ENCODE results near the gene C2orf49.
A peak's percentile ranks its signal among the peaks of the same experiment; 100 is the strongest.
"Not testable (repeated sequence)": the region's sequence is repeated elsewhere in the genome, so short reads cannot be mapped to it uniquely, and the experiment has no call there.

Gene C2orf49

DNA sequence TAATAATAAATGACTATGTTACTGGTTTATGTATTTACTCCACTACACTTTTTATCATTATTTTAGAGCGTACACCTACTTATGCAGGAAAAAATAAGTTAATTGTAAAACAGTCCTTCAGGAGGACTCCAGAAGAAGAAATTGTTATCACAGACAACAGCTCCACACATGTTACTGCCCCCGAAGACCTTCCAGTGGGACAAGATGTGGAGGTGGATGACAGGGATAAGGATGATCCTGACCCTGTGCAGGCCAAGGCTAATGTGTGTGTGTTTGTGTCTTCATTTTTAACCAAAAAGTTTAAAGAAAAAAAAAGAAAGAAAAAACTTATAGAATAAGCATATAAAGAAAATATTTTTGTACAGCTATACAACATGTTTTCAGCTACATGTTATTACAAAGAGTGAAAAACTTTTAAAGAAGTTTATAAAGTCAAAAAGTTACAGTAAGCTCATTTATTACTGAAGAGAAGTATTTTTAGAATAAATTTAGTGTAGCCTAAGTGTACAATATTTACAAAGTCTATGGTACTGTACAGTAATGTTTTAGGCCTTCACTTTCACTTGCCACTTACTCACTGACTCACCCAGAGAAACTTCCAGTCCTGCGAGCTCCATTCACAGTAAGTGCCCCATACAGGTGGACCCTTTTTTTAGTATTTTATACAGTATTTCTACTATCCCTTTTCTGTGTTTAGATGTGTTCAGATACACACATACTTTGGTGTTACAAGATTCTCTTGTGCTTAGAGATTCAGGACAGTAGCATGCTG, 15.3 kb upstream of the C2orf49 start:
- DNase-seq, result no peak

- no peak for DNase-seq
These were observed 14.2 kb upstream of the C2orf49 start for GRCh38 chr2:105323111-105323510.

- no peak for DNase-seq
These were observed 13.2 kb upstream of the C2orf49 start for GRCh38 chr2:105324101-105324500.

DNA sequence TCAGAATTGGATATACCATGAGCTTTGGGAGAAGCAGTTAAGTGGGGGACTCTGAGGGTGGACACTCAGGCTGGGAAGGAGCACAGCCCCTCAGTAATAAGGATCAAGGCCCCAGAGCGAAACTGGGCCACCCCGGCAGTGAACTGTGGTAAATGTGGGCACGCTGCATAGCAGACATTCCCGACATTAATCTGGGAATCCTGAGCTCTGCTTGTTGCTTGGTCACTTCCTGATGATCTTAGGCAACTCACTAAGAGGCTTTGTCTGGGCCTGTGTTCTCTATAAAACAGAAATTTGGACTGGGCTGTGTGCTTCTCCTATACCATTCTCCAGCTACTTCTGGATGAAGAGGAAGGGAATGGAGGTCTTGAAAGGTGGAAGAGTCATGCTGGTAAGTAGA, 12.6 kb upstream of the C2orf49 start:
- DNase-seq, result no peak

GRCh38 chr2:105325389-105325963, 11.9 kb upstream of the C2orf49 start:
- DNase-seq, result no peak

GRCh38 chr2:105327271-105327670, 10.1 kb upstream of the C2orf49 start:
- not testable (repeated sequence) for DNase-seq

DNA sequence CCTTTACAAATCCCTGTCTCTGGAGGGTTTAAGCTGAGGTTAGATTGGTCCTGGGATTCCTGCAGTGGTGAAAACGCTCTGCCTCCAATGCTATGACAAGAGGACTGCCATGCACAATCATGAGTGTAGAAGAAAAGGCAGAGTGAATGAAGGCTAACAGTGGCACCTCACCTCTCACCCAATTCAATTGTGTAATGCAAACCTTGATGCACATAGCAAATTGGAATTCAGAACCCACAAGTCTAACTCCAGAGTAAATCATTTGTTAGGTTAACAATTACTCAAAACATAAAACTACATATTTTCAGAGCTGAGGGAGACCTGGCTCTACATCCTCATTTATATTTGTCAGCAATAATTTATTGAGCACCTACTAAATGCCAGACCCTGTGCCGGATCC, 9.7 kb upstream of the C2orf49 start:
- DNase-seq, result no peak

DNA sequence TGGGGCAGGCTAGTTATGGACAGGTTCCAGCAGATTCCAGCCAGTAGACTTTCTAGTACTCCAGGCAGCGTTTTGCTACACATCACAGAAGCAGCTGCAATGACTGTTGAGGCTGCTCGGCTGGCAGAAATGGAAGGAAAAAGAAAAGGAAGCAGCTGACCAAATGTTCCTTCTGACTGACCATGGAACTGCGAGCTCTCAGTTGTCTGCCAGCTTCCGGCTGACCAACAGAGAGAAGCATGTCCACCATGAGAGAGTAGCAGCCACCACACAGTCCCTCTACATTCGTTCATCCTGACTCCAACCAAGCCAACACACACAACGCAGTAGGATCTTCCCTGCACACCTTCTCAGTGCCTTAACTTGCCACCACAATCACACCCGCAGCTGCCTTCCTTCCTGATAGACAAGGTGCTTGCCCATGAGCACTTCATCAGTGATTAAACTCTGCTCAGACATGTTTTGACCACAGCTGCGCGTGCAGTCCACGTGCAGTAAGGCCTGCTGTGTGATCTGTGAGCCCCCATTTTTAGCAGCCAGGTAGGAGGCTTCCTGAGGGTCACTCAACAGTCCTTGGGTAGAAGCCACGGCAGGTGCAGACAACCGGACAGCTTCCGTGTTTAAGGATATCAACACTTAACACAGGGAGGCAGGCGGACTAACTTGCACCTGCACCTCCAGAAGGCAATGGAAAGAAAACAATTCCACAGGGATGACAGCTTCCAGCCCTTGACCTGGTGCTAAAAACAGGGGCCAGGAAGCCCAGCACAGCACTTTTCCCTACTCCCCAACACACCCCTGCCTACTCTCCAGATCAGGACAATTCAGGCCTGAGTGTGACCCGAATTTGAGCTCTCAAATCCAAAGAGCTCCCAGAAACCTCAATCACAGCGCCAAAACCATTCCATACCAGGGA, 8.8 kb upstream of the C2orf49 start:
- DNase-seq, result peak in 2 of 5 experiments; percentile 38 to 55

DNA sequence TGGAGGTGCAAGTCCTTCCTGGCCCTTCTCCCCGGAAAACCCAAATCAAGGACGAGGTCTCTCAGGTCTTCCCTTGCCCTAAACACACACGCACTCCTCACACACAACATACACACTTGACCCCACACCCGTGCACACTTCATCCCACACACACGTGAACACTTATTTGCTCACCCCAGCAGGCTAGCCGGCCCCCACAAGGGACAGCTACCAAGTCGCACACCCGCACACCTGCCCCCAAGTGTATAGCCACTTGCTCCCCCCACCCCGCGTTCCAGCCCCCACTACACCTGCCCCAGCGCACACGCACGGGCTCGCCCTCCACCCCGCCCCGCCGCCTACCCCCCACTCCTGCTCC, 8.2 kb upstream of the C2orf49 start:
- no peak for DNase-seq

DNA sequence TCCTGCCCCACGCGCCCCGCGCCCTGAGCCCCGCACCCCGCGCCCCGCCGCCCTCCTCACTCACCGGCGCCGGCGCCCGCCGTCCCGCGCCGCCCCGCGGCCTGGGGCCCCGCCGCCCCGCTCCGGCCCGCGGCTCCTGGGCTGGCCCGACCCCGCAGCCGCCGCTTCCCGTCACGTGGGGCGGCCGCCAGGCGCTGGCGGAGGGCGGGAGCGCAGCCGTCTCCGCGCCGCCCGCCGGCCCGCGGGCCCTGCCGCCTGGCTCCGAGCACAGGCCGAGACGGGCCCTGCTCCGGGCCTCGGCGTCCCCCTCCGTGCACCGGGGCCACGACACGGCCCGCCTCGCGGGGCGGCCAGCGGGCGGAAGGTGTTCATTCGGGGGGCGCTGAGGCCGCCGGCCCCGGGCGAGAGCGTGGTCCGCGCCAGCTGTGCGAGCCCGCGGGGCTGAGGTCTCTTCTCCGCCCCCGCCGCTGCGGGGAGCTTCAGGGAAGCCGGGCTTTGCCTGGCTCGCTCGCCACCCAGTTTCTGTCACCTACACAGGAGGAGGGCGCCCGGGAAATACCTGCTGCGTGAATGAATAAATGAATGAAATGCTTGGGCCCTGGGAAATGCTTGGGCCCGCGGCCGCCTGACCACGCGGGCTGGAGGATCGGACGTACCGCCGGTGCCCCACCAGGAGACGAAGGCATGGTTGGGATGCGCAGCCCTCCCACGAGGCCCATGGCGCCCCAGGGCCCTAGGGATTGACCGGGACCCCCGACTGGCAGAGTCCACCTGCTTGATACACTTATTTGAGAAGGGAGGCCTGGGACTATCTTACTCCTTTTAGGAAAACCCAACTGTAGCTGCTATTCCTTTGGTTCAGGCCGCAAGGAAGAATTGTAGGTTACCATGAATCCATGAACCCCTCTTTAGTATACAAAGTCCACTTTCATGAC, 7.5 kb upstream of the C2orf49 start, which contains the start of gene TGFBRAP1:
Gene TGFBRAP1 (minus strand): TSS at position 175 of the 935 bp plus-strand sequence. CDS start 21,434 bp downstream, outside the sequence.
- DNase-seq, result peak; percentile 30 to 83 (median 45)

- no peak for DNase-seq
These were observed 6.5 kb upstream of the C2orf49 start for GRCh38 chr2:105330681-105331375.

DNA sequence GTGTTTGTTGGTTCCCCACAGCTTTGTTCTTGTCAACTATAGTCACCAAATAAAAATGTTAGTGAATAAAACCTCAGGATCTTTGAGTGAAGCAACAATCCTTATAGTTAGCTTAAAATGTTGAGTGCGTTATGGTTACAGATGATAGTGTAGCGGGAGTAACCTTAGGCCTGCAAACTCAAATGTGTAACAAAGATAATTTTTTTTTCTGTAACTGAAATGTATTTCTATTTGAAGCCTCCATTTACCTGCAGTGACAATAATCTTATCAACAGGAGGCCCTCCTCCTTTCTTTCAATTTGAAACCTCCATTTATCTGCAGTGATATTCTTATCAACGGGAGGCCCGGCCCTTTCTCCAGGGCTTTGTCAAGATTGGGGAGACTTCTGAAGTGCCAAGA, 3.1 kb upstream of the C2orf49 start:
- no peak for DNase-seq

- no peak for DNase-seq
These were observed 1.9 kb upstream of the C2orf49 start for GRCh38 chr2:105335469-105335868.

- no peak for DNase-seq
These were observed 586 bp upstream of the C2orf49 start for GRCh38 chr2:105336786-105337121.

DNA sequence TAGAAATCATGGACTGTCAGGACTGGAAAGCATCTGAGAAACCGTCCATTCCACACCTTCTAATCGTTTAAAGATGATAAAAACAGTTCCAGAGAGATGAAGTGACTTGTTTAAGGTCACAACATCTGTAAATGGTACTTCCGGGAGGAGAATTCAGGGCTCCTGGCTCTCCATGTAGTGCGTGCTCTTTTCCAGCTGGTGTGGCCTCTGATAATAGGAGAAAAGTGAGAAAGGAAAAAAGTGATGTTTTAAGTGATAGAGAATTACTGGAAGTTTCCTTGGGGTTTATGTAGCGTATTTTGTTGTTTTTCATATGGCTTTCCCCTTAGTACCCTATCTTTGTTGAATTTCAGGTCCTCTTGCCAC, 663 bp downstream of the C2orf49 start:
- DNase-seq, result peak in 1 of 5 experiments; percentile 2

DNA sequence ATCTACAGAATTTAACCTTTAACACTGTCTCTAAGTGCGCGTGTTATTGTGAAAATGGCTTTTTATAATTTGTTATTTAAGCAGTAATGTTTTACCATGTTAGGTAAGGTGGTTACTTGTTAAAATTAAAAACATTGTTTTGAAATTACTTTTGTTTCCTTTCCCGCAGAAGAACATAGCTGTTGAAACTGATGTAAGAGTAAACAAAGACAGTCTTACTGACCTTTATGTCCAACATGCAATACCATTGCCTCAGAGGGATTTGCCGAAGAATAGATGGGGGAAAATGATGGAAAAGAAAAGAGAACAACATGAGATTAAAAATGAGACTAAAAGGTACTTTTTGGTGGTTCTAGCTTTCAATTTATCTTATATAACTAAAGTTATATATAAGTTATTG, 2.1 kb downstream of the C2orf49 start:
- DNase-seq, result no peak

DNA sequence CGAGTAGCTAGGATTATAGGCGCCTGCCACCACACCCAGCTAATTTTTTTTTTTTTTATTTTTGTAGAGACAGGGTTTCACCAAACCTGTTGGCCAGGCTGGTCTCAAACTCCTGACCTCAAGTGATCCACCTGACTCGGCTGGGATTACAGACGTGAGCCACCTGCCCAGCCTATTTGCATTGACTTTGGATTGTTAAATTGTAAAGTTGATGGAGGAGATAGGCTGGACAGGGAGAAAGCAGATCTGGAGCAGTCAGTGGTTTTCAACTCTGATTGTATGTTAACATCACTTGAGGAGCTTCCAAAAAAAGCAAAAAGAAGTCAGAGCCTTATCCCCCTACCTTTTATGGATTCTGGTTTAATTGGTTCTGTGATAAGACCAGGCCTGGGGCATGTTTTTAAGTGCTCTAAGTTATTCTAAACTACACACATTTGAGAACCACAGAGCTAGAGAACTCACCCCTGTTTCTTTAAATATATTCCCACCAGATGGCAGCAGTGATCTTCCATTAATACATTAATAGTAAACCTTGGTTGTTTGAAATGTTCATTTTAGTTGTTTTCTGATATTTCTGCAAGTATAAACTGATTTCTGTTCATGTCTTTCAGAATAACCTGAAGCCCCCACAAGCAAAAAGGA, 7.5 kb downstream of the C2orf49 start:
- peak in 1 of 5 experiments; percentile 26 for DNase-seq

DNA sequence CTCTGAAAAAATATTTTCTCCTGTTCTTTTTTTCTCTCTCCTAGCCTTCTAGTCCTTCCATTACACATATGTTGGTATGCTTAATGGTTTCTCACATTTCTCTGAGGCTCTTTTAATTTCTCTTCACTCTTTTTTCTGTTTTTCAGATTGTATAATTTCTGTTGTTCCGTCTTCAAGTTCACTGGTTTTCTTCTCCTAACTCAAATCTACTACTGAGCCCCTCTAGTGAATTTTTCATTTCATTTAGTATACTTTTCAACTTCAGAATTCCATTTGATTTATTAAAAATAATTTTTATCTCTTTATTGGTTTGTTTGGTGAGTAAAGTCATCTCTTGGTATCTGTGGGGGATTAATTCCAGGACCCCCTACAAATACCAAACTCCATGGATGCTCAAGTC, 19.8 kb downstream of the C2orf49 start:
- DNase-seq, result no peak

- DNase-seq, result no peak
These were observed 21.3 kb downstream of the C2orf49 start for GRCh38 chr2:105358593-105358992.

DNA sequence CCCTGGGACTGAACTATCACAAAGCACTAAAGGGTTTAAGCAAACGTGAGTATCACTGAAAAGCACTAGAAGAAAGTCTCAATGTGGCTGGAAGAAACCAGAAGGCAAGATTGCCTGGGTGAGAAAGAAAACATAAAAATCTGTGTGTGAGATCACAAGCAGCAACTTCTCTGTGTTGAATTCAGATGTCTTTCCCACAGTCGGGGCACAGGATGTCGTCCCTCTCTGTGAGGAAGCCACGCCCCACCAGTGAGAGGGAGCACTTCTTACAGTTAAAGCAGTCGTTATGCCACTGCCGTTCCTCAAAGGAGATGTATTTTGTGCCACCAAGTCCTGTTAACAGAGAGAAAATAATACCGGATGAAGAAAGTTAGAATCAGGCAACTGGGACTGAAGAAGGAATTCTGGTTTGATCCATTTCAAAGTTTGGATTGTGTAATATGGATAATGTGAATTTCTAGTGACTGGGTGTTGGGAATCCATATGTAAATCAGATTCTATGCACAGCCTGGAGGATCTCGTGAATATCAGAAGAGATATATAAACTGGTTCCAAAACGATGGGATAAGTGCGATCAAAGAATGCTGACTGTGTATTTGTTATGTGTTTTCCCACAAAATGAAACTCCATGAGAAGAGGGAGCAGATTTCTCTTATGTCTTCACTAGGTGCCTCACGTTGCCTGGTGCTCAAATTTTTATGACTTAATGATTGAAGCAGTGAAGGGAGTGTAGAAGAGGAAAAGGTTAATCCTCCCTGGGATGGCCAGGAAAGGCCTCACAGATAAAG, 24.0 kb downstream of the C2orf49 start:
- peak in 2 of 5 experiments; percentile 14 to 55 for DNase-seq
